Naive thymus-derived CD4-positive, alpha-beta T cell (primary cell): ENCODE results near the gene GPS1. TPM values are rescaled to one million over a fixed set of nuclear protein-coding genes. Genes with fewer than 3 reads are reported as not detected.

Experiments
- ATAC-seq: fragments of 150-1000 bp; cut with Tn5 transposase; 2 replicates; pipeline ENCODE4 v1.10.0; 2021; ENCODE audit warnings: mild to moderate bottlenecking, moderate library complexity
- CTCF ChIA-PET: fragments of 350-600 bp; sonication (Branson Sonifier 250); formaldehyde crosslinking; loops from one replicate; lab custom pipeline; 2021; ENCODE audit warnings: antibody characterized with exemption; lab: Charles Lee
- POLR2A ChIA-PET: fragments of 350-600 bp; sonication (Branson Sonifier 250); formaldehyde crosslinking; loops from one replicate; lab custom pipeline; 2021; ENCODE audit warnings: antibody characterized with exemption, inconsistent platforms; lab: Charles Lee
- DNase-seq, 9 donors: peaks; one replicate each; pipeline versions ENCODE4 v3.0.0 to v3.0.0-alpha.2; 2020 to 2022; ENCODE audit warnings: mixed read lengths in 1 of 9
- H3K27ac ChIP-seq: one replicate; pipeline ENCODE4 v1.7.0; 2013; ENCODE audit warnings: mild to moderate bottlenecking, low read depth, low read length, moderate library complexity
- H3K27me3 ChIP-seq, 2 donors: one replicate each; pipeline ENCODE4 v1.7.0; 2013; ENCODE audit warnings: low read length in 2 of 2, mild to moderate bottlenecking in 2 of 2, moderate library complexity in 2 of 2; ENCODE audit not compliant: control insufficient read depth in 2 of 2, insufficient read depth in 2 of 2
- H3K36me3 ChIP-seq, 3 experiments: 1 replicate in 2 of 3; 2 replicates in 1 of 3; pipeline ENCODE4 v1.7.0; 2013; ENCODE audit warnings: low read length in 3 of 3, mild to moderate bottlenecking in 3 of 3, moderate library complexity in 1 of 3; ENCODE audit not compliant: insufficient read depth in 3 of 3, control insufficient read depth in 2 of 3
- H3K4me1 ChIP-seq, 2 donors: one replicate each; pipeline ENCODE4 v1.7.0; 2013; ENCODE audit warnings: low read length in 2 of 2, mild to moderate bottlenecking in 2 of 2, moderate library complexity in 1 of 2; ENCODE audit not compliant: control insufficient read depth in 2 of 2, insufficient read depth in 2 of 2
- H3K4me3 ChIP-seq: 2 replicates; pipeline ENCODE4 v1.7.0; 2013; ENCODE audit warnings: mild to moderate bottlenecking, low read length
- H3K9me3 ChIP-seq, 3 experiments: 1 replicate in 2 of 3; 2 replicates in 1 of 3; pipeline ENCODE4 v1.7.0; 2013; ENCODE audit warnings: low read length in 3 of 3; ENCODE audit not compliant: control insufficient read depth in 2 of 3
- H3K27ac Mint-ChIP-seq, 9 donors: one replicate each; pipeline ENCODE4 v1.8.0; 2020 to 2022; ENCODE audit warnings: mixed read lengths in 9 of 9, mild to moderate bottlenecking in 8 of 9, moderate library complexity in 5 of 9, inconsistent platforms in 2 of 9
- H3K27me3 Mint-ChIP-seq, 5 donors: one replicate each; pipeline ENCODE4 v1.8.0; 2021 to 2022; ENCODE audit warnings: mixed read lengths in 5 of 5, mild to moderate bottlenecking in 1 of 5
- H3K36me3 Mint-ChIP-seq, 5 donors: one replicate each; pipeline ENCODE4 v1.8.0; 2020 to 2022; ENCODE audit warnings: mixed read lengths in 5 of 5, mild to moderate bottlenecking in 3 of 5, inconsistent platforms in 1 of 5
- H3K4me1 Mint-ChIP-seq, 7 donors: one replicate each; pipeline ENCODE4 v1.8.0; 2020 to 2022; ENCODE audit warnings: mixed read lengths in 7 of 7, mild to moderate bottlenecking in 3 of 7, inconsistent platforms in 1 of 7
- H3K4me3 Mint-ChIP-seq, 10 donors: one replicate each; pipeline ENCODE4 v1.8.0; 2020 to 2022; ENCODE audit warnings: mild to moderate bottlenecking in 10 of 10, mixed read lengths in 10 of 10, moderate library complexity in 6 of 10, inconsistent platforms in 2 of 10
- H3K9me3 Mint-ChIP-seq, 11 donors: one replicate each; pipeline ENCODE4 v1.8.0; 2020 to 2022; ENCODE audit warnings: mixed read lengths in 11 of 11, mild to moderate bottlenecking in 4 of 11, inconsistent platforms in 1 of 11, moderate library complexity in 1 of 11
- intact Hi-C, 2 donors: fragments of 100-400 bp; cut with micrococcal nuclease; formaldehyde crosslinking; loops; one replicate each; pipeline ENCODE4 v1.15.1; 2023
- polyA plus RNA-seq, 2 donors: library from polyadenylated mRNA; unstranded; fragments of 300-500 nt; fragmentation: Illumina TruSeq; gene quantifications; one replicate each; pipeline ENCODE4 v1.2.3, GENCODE V29; 2021
- total RNA-seq, 6 experiments: library from RNA in 5 of 6; stranded (reverse) in 5 of 6; gene quantifications; 1 replicate in 5 of 6; 2 replicates in 1 of 6; pipeline ENCODE4 v1.2.3 and lab custom pipeline; 2021 to 2026

GPS1 gene
- total and polyA plus RNA-seq, 7 experiments from 2014 or later, result 68.3 to 124 (median 82.6) TPM

- Histone ChIP-seq H3K4me3 (peak within 1 kb of the TSS; percentile 66), H3K27me3 (no peaks in the 10 kb centered on the region), H3K4me1 (peaks cover 8 to 27% of the 10 kb centered on the region in 2 donors), H3K36me3 (peaks cover 0 to 30% (median 4%) of the 10 kb centered on the region in 3 experiments), H3K9me3 (no peaks in the 10 kb centered on the region), H3K27ac (peak within 1 kb of the TSS; percentile 86)
- ChIA-PET POLR2A (interaction anchor here (0.6 to 3.9 kb wide), 13 partner anchors 13 to 382 kb away, joined by 3 to 54 read pairs (median 5); partner anchors contain the start of genes ARL16, CENPX, GPS1 and HGS), CTCF (interaction anchor here (0.6 kb wide), 1 partner anchor 479 kb away, joined by 3 read pairs; no protein-coding TSS in a partner anchor)
- H3K9me3 Mint-ChIP-seq, result no peaks in the 10 kb centered on the region
- peak within 1 kb of the TSS; percentile 73 to 91 (median 82) for H3K4me3 Mint-ChIP-seq
- H3K27ac Mint-ChIP-seq, result peak within 1 kb of the TSS; percentile 86 to 95 (median 93)
- intact Hi-C loops, result loop anchor here (1.0 kb wide), 6 partner anchors 14 to 61 kb away; partner anchors contain the start of genes DCXR (in 1 of the 2), FASN (in 1 of the 2), GPS1 (in 1 of the 2) and LRRC45 (in 1 of the 2)
- DNase-seq, result peak; percentile 55 to 87 (median 71)
- H3K36me3 Mint-ChIP-seq, result no peaks in the 10 kb centered on the region
- peaks cover 0 to 18% (median 10%) of the 10 kb centered on the region in 7 donors for H3K4me1 Mint-ChIP-seq
- H3K27me3 Mint-ChIP-seq, result no peaks in the 10 kb centered on the region
- peak; percentile 95 for ATAC-seq
Observed at GRCh38 chr17:82065638-82066303, 14.1 kb downstream of the GPS1 start, which contains the start of gene DUS1L. Gene DUS1L (minus strand): TSS chr17:82065804. CDS start chr17:82065059, 745 bp downstream.

- H3K4me3 Mint-ChIP-seq, result no peak overlapping the region
- Histone ChIP-seq H3K9me3 (no peaks in the 10 kb centered on the region), H3K4me1 (peaks cover 8% of the 10 kb centered on the region in 2 donors), H3K4me3 (no peak overlapping the region), H3K27me3 (no peaks in the 10 kb centered on the region), H3K36me3 (no peaks in the 10 kb centered on the region), H3K27ac (no peak overlapping the region)
- H3K27ac Mint-ChIP-seq, result peak overlapping the region in 2 of 9 donors; percentile 17 to 51
- H3K36me3 Mint-ChIP-seq, result no peaks in the 10 kb centered on the region
- ChIA-PET CTCF (no interaction called here), POLR2A (interaction anchor here (0.7 kb wide), 1 partner anchor 27 kb away, joined by 4 read pairs; no protein-coding TSS in a partner anchor)
- H3K4me1 Mint-ChIP-seq, result peaks cover 0 to 12% (median 5%) of the 10 kb centered on the region in 7 donors
- ATAC-seq, result no peak
- no peak for DNase-seq
- no peaks in the 10 kb centered on the region for H3K9me3 Mint-ChIP-seq
- peaks cover 0 to 7% (median 0%) of the 10 kb centered on the region in 5 donors for H3K27me3 Mint-ChIP-seq
- intact Hi-C loops, result no loop called here
Observed at GRCh38 chr17:82070611-82071010, 18.9 kb downstream of the GPS1 start.

GRCh38 chr17:82072827-82073226, 21.1 kb downstream of the GPS1 start:
- no peak overlapping the region for H3K27ac ChIP-seq
- H3K9me3 ChIP-seq, result no peaks in the 10 kb centered on the region
- Mint-ChIP-seq H3K27me3 (peaks cover 0 to 7% (median 0%) of the 10 kb centered on the region in 5 donors), H3K4me3 (no peak overlapping the region), H3K36me3 (no peaks in the 10 kb centered on the region), H3K4me1 (no peaks in the 10 kb centered on the region), H3K27ac (no peak overlapping the region), H3K9me3 (no peaks in the 10 kb centered on the region)
- H3K4me3 ChIP-seq, result no peak overlapping the region
- no peaks in the 10 kb centered on the region for H3K27me3 ChIP-seq
- H3K4me1 ChIP-seq, result no peaks in the 10 kb centered on the region
- DNase-seq (no peak), ATAC-seq (no peak)
- intact Hi-C loops, result no loop called here
- POLR2A ChIA-PET, result interaction anchor here (0.7 kb wide), 1 partner anchor 21 kb away, joined by 4 read pairs; no protein-coding TSS in a partner anchor
- H3K36me3 ChIP-seq, result no peaks in the 10 kb centered on the region
- CTCF ChIA-PET, result no interaction called here

GRCh38 chr17:82073446-82073845, 21.7 kb downstream of the GPS1 start:
- Histone ChIP-seq H3K27me3 (no peaks in the 10 kb centered on the region), H3K4me1 (no peaks in the 10 kb centered on the region), H3K9me3 (no peaks in the 10 kb centered on the region), H3K27ac (no peak overlapping the region), H3K36me3 (peaks cover 0 to 6% (median 0%) of the 10 kb centered on the region in 3 experiments), H3K4me3 (no peak overlapping the region)
- Mint-ChIP-seq H3K27ac (no peak overlapping the region), H3K36me3 (peaks cover 0 to 3% (median 0%) of the 10 kb centered on the region in 5 donors), H3K27me3 (peaks cover 0 to 7% (median 0%) of the 10 kb centered on the region in 5 donors), H3K9me3 (no peaks in the 10 kb centered on the region), H3K4me1 (no peaks in the 10 kb centered on the region), H3K4me3 (no peak overlapping the region)
- ATAC-seq (no peak), DNase-seq (no peak)
- POLR2A ChIA-PET, result no interaction called here
- CTCF ChIA-PET, result no interaction called here
- intact Hi-C loops, result no loop called here

GRCh38 chr17:82076018-82076784, 24.5 kb downstream of the GPS1 start:
- intact Hi-C loops, result no loop called here
- ChIA-PET POLR2A (interaction anchor here (0.7 kb wide), 1 partner anchor 408 kb away, joined by 5 read pairs; no protein-coding TSS in a partner anchor), CTCF (interaction anchor here (0.6 to 1.0 kb wide), 2 partner anchors 39 to 365 kb away, joined by 4 to 6 read pairs; partner anchors contain the start of gene DCXR)
- H3K27me3 Mint-ChIP-seq, result peaks cover 0 to 7% (median 0%) of the 10 kb centered on the region in 5 donors
- Histone ChIP-seq H3K36me3 (peaks cover 0 to 29% (median 0%) of the 10 kb centered on the region in 3 experiments), H3K4me3 (no peak overlapping the region), H3K27me3 (no peaks in the 10 kb centered on the region), H3K9me3 (no peaks in the 10 kb centered on the region), H3K4me1 (no peaks in the 10 kb centered on the region), H3K27ac (no peak overlapping the region)
- no peak for ATAC-seq
- peaks cover 0 to 8% (median 0%) of the 10 kb centered on the region in 5 donors for H3K36me3 Mint-ChIP-seq
- H3K9me3 Mint-ChIP-seq, result no peaks in the 10 kb centered on the region
- H3K4me3 Mint-ChIP-seq, result no peak overlapping the region
- no peaks in the 10 kb centered on the region for H3K4me1 Mint-ChIP-seq
- H3K27ac Mint-ChIP-seq, result peak overlapping the region in 1 of 9 donors; percentile 56
- DNase-seq, result no peak
